Suprapubic skin (tissue), 4 donors: ENCODE measurements around the gene PLD5. TPM values are rescaled to one million over a fixed set of nuclear protein-coding genes. Genes with fewer than 3 reads are reported as not detected.

Experiments used
- DNase-seq, 2 donors: peaks; one replicate each; pipeline ENCODE4 v3.0.0-alpha.2; 2019; ENCODE audit warnings: low spot score in 2 of 2
- H3K27ac ChIP-seq: fragments of 200-600 bp; sonication (generic); one replicate; pipeline ENCODE4 v1.5.1; 2019
- H3K27me3 ChIP-seq: fragments of 200-600 bp; sonication (generic); one replicate; pipeline ENCODE4 v1.5.1; 2019
- H3K36me3 ChIP-seq: fragments of 200-600 bp; sonication (generic); one replicate; pipeline ENCODE4 v1.5.1; 2019
- H3K4me1 ChIP-seq: fragments of 200-600 bp; sonication (generic); one replicate; pipeline ENCODE4 v1.5.1; 2019
- H3K4me3 ChIP-seq: fragments of 200-600 bp; sonication (generic); one replicate; pipeline ENCODE4 v1.5.1; 2019; ENCODE audit warnings: mild to moderate bottlenecking
- H3K9me3 ChIP-seq: fragments of 200-600 bp; sonication (generic); one replicate; pipeline ENCODE4 v1.5.1; 2019
- EP300 ChIP-seq: sonication (generic); formaldehyde crosslinking; IDR thresholded peaks from one replicate; pipeline ENCODE4 v1.6.1; 2017; ENCODE audit warnings: antibody characterized with exemption
- POLR2A ChIP-seq, 2 donors: fragments of 450-650 bp; IDR thresholded peaks; one replicate each; pipeline ENCODE4 v1.6.1; 2017; ENCODE audit warnings: antibody characterized with exemption in 2 of 2, mild to moderate bottlenecking in 2 of 2, moderate library complexity in 2 of 2
- POLR2AphosphoS5 ChIP-seq, 3 donors: sonication (generic); formaldehyde crosslinking; IDR thresholded peaks; one replicate each; pipeline ENCODE4 v1.6.1; 2017; ENCODE audit warnings: antibody characterized with exemption in 3 of 3
- WGBS: methylation state at CpG from one replicate; pipeline ENCODE4 v1.1.5; 2018; 5-methylcytosine and 5-hydroxymethylcytosine counted together
- total RNA-seq, 4 donors: library from RNA; depleted of rRNA; stranded (reverse); fragments of >200 nt; gene quantifications; one replicate each; pipeline ENCODE4 v1.1.0, GENCODE V29; 2016
- TF ChIP-seq, protein P1 (sequence below), 2 donors: fragments of 200-600 bp in 1 of 2; fragments of 450-650 bp in 1 of 2; sonication (generic) in 1 of 2; IDR thresholded peaks; one replicate each; pipeline ENCODE4 v1.5.1; 2016 to 2019; ENCODE audit warnings: antibody characterized with exemption in 2 of 2, mild to moderate bottlenecking in 1 of 2, moderate library complexity in 1 of 2

PLD5 gene
- total RNA-seq, 4 donors from 2014 or later = 0.21 to 0.64 TPM; not detected in 2

DNA sequence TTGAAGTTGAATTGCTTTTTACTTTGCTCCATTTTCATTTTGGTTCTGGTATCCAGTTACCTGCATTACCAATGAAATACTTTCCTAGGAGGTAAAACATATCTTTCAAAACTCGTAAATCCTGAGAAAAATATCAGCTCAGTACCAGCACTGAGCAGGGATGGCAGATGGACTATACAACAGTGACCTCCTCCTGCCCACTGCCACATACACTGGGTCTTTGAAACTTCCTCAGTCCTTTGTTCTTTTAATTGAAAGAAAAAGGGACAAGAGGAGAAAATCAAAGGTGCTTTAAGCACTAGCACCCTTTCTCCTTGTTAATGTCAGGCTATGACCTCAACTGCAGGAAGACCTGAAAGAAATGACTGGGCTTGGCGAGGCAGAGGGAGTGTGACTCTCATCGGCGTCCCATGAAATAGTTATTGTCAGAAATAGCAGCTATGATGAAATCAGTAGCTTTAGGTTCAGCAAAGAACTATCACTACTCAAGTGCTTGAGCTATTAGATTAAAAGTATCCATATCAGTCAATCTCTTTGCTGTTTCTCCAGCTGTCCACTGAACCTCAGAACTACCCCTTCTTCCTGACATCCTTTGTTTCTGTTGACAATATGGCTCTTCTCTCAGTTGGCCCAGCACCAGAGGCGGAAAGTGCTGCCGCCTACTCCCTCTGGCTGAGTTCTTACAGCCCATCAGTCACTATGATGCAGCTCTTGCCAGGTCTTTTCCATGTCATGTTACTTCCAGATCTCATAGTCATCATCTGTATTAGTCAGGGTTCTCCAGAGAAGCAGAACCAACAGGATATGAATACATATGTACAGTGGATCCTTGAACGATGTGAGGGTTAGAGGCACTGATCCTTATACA is 318.6 kb downstream of the PLD5 start:
- Histone ChIP-seq H3K4me1 (no peaks in the 10 kb centered on the region), H3K4me3 (no peak overlapping the region), H3K36me3 (no peaks in the 10 kb centered on the region), H3K9me3 (no peaks in the 10 kb centered on the region), H3K27me3 (no peaks in the 10 kb centered on the region), H3K27ac (no peak overlapping the region)
- no peak for DNase-seq
- TF ChIP-seq POLR2A (IDR thresholded peaks at IDR 0.05) (no peak), POLR2AphosphoS5 (IDR thresholded peaks at IDR 0.05) (no peak), EP300 (no peak)
- TF ChIP-seq, protein P1, sequence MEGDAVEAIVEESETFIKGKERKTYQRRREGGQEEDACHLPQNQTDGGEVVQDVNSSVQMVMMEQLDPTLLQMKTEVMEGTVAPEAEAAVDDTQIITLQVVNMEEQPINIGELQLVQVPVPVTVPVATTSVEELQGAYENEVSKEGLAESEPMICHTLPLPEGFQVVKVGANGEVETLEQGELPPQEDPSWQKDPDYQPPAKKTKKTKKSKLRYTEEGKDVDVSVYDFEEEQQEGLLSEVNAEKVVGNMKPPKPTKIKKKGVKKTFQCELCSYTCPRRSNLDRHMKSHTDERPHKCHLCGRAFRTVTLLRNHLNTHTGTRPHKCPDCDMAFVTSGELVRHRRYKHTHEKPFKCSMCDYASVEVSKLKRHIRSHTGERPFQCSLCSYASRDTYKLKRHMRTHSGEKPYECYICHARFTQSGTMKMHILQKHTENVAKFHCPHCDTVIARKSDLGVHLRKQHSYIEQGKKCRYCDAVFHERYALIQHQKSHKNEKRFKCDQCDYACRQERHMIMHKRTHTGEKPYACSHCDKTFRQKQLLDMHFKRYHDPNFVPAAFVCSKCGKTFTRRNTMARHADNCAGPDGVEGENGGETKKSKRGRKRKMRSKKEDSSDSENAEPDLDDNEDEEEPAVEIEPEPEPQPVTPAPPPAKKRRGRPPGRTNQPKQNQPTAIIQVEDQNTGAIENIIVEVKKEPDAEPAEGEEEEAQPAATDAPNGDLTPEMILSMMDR (IDR thresholded peaks at IDR 0.05) = no peak
- WGBS = 46% methylated on average over 7 of the region's 7 CpGs

DNA sequence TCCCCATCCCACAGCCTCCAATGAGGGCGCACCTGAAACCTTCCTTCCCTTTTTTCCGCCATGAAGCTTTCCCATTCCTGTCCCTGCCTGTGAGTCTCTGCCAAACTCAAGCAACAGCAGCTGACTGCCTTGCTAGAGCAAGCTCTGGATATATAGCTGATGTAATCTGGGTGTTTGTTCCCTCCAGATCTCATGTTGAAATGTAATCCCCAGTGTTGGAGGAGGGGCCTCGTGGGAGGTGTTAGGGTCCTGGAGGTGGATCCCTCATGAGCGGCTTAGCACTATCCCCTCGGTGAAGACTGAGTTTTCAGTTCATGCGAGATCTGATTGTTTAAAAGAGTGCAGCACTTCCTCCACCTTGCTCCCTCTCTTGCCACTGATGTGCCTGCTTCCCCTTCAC is 321.2 kb downstream of the PLD5 start:
- Histone ChIP-seq H3K36me3 (no peaks in the 10 kb centered on the region), H3K27ac (no peak overlapping the region), H3K9me3 (no peaks in the 10 kb centered on the region), H3K27me3 (no peaks in the 10 kb centered on the region), H3K4me3 (no peak overlapping the region), H3K4me1 (no peaks in the 10 kb centered on the region)
- TF ChIP-seq EP300 (no peak), POLR2A (IDR thresholded peaks at IDR 0.05) (no peak), POLR2AphosphoS5 (IDR thresholded peaks at IDR 0.05) (no peak)
- TF ChIP-seq, protein P1 (IDR thresholded peaks at IDR 0.05) = no peak
- no peak for DNase-seq
- WGBS = 89% methylated on average over 6 of the region's 6 CpGs

DNA sequence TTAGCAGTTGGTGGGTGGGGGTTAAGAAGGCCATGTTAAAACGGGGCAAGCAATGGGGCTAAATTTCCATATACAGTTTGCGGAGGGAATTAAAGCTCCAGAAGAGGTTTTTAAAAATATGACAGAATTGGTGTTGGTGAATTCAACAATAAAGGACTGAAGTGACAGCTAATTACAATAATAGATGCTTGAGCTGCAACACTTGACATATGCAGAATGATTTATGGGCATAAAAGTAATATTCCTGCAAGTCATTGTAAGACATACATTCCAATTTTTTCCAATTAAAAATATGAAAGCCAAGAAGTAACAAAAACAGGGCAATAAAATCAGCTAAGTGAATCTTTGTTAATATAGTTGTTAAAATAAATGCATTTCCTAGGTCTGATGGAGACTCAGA is 323.4 kb downstream of the PLD5 start:
- H3K4me3 ChIP-seq = no peak overlapping the region
- 69% methylated on average over 2 of the region's 2 CpGs for WGBS

DNA sequence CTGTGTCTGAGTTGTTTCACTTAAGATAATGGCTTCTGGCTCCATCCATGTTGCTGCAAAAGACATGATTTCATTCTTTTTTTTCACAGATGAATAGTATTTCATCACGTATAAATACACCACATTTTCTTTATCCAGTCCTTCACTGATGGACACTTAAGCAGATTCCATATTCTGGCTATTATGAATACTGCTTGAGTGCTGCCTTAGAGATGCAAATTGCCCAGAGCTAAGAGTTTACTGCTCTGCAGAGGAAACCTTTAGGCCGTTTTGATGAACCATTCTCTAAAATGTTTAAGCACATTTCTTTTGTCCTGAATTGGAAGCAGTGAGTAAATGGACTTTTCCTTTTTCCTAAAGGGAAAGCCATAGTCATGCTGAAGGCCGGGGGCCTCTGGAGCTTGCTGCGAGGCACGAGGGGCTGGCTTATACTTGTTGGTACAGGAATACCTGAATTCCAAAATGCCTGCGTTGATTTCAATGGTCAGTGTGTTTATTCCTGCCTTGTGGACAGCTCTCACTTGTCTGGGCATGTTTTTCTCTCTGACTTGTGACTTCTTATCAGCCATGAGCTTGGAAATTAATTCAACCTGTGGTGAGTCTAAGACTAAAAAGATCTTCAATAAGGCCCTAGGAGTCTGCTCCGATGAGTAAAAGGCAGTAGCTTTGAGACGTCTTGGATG is 324.6 kb downstream of the PLD5 start:
- DNase-seq = no peak
- no peak for TF ChIP-seq POLR2AphosphoS5 (IDR thresholded peaks at IDR 0.05)
- TF ChIP-seq POLR2A (IDR thresholded peaks at IDR 0.05) = no peak
- no peak for TF ChIP-seq EP300
- TF ChIP-seq, protein P1 (IDR thresholded peaks at IDR 0.05) = no peak
- H3K36me3 ChIP-seq = no peaks in the 10 kb centered on the region
- no peaks in the 10 kb centered on the region for H3K9me3 ChIP-seq
- no peaks in the 10 kb centered on the region for H3K27me3 ChIP-seq
- 74% methylated on average over 8 of the region's 8 CpGs for WGBS
- no peak overlapping the region for H3K4me3 ChIP-seq
- H3K27ac ChIP-seq = no peak overlapping the region
- no peaks in the 10 kb centered on the region for H3K4me1 ChIP-seq

More for the DNA sequence above, 323.4 kb downstream of the PLD5 start:
- H3K27ac ChIP-seq = no peak overlapping the region
- no peaks in the 10 kb centered on the region for H3K27me3 ChIP-seq
- H3K9me3 ChIP-seq = no peaks in the 10 kb centered on the region
- TF ChIP-seq EP300 = no peak
- DNase-seq = no peak
- no peaks in the 10 kb centered on the region for H3K4me1 ChIP-seq
- H3K36me3 ChIP-seq = no peaks in the 10 kb centered on the region

DNA sequence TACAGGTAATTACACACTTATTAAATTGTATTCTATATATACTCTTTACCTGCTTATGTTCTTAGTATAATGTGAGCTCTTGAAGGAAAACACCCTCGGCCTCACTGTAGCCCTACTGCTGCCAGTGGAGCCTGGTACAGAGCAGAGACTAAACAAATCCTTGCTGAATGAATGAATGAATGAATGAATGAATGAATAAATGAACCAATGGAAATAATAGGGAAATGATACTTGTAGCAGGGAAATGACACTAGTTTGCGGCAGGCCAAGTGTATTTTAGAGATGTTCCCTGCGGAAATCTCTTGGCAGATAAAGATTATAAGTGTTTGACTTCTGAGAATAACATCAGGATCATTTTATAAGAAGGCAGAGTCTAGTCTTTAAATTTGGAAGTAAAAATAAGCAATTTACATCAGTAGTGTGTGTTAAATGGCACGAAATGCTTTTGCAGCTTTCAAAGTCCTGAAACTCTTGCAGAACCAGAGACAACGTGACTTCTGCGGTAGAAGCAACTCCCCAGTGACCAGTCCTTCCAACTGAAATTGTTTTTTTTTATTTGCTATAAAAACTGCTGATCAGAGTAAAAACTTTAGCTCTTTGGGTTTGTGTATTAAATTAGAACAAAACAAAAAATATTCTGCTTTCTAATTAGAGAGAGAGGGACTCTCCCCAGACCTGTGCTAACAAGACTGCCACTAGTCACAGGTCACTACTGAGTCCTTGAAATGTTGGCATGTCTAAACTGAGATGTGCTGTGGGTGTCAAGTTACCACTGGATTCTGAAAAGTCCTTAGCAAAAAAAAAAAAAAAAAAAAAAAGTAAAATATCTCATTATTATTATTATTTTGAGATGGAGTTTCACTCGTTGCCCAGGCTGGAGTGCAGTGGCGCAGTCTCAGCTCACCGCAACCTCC is 326.3 kb downstream of the PLD5 start:
- WGBS = 67% methylated on average over 9 of the region's 9 CpGs
- no peaks in the 10 kb centered on the region for H3K36me3 ChIP-seq
- no peaks in the 10 kb centered on the region for H3K4me1 ChIP-seq
- DNase-seq = no peak
- no peaks in the 10 kb centered on the region for H3K27me3 ChIP-seq
- TF ChIP-seq POLR2A (IDR thresholded peaks at IDR 0.05) = no peak
- no peak for TF ChIP-seq EP300
- TF ChIP-seq, protein P1 (IDR thresholded peaks at IDR 0.05) = no peak
- no peak for TF ChIP-seq POLR2AphosphoS5 (IDR thresholded peaks at IDR 0.05)
- no peaks in the 10 kb centered on the region for H3K9me3 ChIP-seq
- H3K27ac ChIP-seq = no peak overlapping the region
- no peak overlapping the region for H3K4me3 ChIP-seq
